ENCODE data around the gene SPRN. TPM values are rescaled to one million over a fixed set of nuclear protein-coding genes. Genes with fewer than 3 reads are reported as not detected.
"Not testable (repeated sequence)": the region's sequence is repeated elsewhere in the genome, so short reads cannot be mapped to it uniquely, and the experiment has no call there.

Gene SPRN
- total RNA-seq, 1 donor from 2014 or later, result not detected

DNA sequence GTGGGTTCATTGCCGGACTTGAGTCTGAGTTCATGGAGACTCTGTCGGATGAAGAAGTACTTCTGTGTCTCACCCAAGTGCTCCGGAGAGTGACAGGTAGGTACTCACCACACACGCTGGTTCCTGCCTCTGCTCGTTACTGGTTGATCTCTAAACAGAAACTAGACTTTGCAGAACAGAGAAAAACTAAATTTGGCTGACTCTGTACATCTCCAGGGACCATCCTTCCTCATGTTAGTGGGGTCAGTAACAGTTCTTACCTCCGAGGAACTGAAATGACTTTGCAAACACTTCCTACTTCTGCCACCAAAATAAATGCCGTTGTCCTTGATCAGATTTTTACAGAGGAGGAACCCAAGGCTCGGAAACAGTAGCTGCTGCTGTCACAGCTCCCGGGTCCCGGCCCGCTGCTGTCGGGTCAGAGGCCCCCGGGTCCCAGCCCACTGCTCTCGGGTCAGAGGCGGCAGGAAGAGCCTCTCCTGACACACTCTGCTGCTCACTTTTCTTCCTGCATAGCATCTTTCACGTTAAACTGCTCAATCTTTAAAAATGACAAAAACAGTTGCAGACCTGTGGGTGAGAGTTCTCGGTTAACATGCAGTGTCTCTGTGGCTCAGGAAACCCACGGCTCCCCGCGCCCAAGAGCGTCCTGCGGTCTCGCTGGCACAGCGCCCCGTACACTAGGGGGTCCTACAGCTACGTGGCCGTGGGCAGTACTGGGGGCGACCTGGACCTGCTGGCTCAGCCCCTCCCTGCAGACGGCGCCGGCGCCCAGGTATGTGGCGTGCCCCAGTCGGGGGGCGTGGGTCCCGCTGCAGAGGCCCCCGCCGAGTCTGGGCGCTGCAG, 35.2 kb downstream of the SPRN start:
- DNase-seq (ENCODE audit: low read depth, low spot score), result no peak

DNA sequence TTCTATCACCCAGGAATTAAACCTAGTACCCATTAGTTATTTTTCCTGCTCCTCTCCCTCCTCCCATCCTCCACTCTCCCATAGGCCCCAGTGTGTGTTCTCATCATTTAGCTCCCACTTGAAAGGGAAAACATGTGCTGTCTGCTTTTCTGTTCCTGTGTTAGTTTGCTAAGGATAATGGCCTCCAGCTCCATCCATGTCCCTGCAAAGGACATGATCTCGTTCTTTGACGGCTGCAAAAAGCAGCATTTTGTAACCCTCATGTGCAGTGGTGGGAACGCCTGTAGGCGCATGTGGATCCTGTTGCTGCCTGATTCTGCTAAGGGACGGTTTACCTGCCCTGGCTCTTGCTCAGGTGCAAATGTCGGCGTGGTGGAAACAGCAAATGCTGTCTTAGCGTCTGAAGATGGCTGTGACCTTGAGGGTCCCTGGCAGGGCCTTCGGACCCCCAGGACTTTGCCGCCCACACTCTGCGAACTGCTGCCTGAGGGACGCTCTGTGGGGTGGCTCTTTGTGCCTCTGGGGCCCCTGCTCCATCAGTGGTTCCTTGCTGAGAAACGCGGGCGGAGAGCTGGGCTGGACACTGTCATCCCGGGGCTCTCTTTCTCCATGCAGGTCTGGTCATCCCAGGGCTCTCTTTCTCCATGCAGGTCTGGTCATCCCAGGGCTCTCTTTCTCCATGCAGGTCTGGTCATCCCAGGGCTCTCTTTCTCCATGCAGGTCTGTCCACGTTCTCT, 36.0 kb downstream of the SPRN start:
- DNase-seq (ENCODE audit: low read depth, low spot score), result no peak

- DNase-seq (ENCODE audit: low read depth, low spot score), result not testable (repeated sequence)
Measured at GRCh38 chr10:133386951-133387350, 37.5 kb downstream of the SPRN start.

DNA sequence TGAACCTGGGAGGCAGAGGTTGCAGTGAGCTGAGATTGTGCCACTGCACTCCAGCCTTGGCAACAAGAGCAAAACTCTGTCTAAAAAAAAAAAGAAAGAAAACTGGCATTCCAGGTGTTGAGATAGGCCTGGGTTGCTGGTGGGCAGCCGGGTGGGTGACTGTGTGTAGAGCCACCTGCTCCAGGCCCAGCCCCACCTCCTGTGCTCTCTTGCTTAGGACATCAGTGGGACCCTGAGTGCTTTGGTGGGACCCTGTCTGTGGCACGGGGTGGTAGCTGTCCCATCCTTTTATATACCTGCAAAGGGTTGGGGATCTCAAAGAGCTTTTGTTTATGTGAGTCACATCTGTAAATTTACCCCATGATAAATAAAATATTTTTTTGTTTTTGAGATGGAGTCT, 39.2 kb downstream of the SPRN start:
- no peak for DNase-seq (ENCODE audit: low read depth, low spot score)

GRCh38 chr10:133384071-133384470, 40.4 kb downstream of the SPRN start:
- no peak for DNase-seq (ENCODE audit: low read depth, low spot score)

- DNase-seq (ENCODE audit: low read depth, low spot score), result no peak
Measured at GRCh38 chr10:133383551-133383950, 40.9 kb downstream of the SPRN start.

DNA sequence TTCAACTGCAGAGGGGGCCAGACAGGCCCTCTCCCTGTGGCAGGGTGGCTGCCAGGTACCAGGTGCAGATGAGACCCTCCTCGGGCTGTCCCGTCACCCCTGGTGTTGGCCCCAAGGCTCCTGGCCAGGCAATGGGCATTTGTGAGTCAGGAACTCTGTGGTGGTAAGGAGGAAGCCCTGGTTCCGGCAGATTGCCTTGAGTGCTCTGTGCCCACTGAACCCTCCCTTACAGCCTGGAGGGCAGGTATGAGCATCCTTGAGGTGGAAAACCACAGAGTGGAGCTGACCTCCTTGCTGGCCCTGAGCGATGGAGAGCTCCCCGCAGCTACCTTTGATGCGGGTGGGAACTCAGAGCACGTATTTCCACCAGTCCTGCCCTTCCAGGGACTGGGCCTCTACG, 43.4 kb downstream of the SPRN start:
- no peak for DNase-seq (ENCODE audit: low read depth, low spot score)

GRCh38 chr10:133379801-133380666, 44.4 kb downstream of the SPRN start:
- DNase-seq (ENCODE audit: low read depth, low spot score), result no peak

DNA sequence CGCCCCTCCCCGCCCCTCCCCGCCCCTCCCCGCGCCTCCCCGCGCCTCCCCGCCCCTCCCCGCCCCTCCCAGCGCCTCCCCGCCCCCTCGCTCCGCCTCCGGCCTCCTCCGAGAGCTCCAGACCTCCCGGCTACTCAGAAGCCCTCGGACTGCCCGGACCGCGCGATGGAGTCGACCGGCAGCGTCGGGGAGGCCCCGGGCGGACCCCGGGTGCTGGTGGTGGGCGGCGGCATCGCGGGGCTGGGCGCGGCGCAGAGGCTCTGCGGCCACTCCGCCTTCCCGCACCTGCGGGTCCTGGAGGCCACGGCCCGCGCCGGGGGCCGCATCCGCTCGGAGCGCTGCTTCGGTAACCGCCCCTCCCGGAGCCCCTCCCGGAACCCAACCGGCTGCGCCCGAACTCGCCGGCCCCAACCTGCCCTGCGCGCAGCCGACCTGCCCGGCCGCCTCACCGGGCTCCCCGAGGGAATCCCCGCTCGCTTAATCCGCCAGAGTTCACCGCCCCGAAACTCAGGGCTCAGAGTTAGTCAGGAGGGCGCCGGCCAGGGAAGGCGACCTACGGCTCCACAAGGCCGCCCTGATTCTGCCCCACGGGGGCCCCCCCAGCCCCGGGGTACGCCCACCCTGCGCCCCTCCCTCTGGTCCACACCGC, 45.1 kb downstream of the SPRN start, which contains the start of gene PAOX:
TSS of gene PAOX (plus strand) at position 111 of the 649 bp plus-strand sequence. CDS start at position 166, 55 bp downstream.
- no peak for DNase-seq (ENCODE audit: low read depth, low spot score)

DNA sequence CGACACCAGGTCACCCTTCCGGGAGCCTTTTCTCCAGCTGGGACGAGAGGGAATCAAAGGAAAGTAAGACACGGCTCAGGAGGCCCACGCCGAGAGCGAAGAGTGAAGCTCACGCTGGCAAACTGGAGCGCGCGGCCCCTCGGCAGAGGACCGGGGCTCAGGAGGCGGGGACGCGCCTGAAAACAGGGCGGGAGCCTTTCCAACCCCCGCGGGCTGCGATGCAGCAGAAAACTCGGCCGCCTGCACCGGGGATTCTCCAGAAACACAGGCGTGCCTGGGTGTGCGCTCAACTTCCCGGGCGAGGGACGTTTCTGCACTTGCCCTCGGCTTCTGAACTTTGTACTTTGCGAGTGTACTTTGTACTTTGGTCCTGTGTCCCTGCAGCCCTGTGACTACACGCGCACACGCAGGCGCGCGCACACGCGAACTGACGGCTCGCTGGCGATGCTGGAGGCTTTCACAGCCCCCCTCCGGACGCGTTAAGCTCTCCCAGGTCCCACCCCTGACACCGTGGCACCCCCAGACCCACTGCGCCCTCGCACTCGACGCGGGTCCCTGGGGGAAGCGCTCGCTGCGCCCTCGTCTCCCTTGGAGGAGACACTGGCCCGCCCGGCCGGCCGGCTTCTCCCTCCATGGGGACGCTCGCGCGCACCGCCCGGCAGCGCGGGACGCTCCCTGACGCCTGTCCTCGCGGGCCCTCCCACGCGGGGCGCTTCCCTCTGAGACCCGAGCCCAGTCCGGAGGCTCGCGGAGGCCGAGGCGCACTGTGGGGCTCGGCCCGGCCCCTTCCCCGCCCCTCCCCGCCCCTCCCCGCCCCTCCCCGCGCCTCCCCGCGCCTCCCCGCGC, 46.0 kb downstream of the SPRN start:
- no peak for DNase-seq (ENCODE audit: low read depth, low spot score)

DNA sequence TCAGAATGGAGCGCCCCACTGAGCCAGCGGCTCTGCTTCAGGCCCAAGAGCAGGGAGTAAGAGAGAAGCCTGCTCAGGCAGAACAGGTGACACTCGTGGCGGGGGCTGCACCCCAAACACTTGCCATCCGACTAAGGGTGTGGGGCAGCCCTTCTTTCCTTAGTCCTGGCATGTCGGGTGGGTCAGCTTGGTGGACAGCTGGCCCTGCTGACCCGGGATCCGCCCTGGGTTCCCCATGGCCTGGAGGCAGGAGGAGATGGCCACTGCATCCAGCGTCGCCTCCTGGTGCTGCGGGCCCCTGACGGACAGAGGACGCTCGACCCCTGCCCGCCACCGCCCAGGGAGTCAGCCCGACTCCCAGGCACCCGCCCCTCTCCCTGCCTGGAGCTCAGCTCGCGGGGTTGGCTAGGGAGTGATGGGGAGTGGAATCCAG, 46.6 kb downstream of the SPRN start:
- DNase-seq (ENCODE audit: low read depth, low spot score), result no peak

DNA sequence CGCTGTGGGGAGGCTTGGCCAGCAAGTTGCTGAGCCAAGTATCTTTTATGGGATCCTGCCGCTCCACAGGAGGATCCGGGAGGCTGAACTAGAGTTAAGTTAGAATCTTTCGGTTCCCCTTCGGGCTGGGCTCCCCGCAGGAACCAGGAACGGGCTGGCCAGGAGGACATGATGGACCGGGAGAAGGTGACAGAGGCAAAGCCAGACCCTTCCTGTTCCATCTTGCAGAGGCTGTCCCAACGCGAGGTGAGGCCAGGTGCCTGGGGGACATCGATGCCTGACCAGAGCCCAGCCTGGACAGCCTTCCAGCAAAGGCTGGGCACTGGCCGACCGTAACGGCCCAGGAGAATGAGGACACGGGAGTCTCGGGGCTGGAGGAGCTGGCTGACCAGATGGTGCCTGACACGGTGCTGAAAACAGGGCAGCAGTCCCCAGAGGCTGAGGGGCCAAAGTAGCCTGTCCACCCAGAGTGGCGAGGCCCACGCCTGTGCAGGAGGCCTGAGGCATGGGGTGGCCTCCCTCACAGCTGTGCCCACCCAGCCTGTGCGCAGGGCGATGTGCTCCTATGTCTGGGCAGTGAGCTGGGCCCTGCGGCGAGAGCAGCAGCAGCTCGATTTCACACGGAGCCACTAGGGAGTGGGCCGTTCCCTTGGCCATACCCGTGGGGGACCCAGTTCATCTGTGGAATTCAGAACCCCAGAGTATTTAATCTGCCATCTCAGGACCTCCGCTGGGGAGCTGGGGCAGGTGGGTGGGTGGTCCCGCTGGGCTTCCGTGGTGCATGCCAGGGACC, 47.2 kb downstream of the SPRN start:
- no peak for DNase-seq (ENCODE audit: low read depth, low spot score)

DNA sequence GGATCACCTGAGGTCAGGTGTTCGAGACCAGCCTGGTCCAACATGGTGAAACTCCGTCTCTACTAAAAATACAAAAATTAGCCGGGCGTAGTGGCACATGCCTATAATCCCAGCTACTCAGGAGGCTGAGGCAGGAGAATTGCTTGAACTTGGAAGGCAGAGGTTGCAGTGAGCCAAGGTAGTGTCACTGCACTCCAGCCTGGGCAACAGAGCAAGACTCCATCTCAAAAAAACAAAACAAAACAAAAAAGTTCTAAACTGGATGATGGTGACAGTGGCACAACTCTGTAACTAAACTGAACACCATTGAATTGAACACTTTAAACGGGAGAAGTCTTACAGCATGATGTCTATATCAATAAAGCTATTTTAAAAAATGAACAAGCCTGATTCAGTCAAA, 48.2 kb downstream of the SPRN start:
- DNase-seq (ENCODE audit: low read depth, low spot score), result not testable (repeated sequence)

GRCh38 chr10:133375357-133376115, 48.9 kb downstream of the SPRN start:
- no peak for DNase-seq (ENCODE audit: low read depth, low spot score)

DNA sequence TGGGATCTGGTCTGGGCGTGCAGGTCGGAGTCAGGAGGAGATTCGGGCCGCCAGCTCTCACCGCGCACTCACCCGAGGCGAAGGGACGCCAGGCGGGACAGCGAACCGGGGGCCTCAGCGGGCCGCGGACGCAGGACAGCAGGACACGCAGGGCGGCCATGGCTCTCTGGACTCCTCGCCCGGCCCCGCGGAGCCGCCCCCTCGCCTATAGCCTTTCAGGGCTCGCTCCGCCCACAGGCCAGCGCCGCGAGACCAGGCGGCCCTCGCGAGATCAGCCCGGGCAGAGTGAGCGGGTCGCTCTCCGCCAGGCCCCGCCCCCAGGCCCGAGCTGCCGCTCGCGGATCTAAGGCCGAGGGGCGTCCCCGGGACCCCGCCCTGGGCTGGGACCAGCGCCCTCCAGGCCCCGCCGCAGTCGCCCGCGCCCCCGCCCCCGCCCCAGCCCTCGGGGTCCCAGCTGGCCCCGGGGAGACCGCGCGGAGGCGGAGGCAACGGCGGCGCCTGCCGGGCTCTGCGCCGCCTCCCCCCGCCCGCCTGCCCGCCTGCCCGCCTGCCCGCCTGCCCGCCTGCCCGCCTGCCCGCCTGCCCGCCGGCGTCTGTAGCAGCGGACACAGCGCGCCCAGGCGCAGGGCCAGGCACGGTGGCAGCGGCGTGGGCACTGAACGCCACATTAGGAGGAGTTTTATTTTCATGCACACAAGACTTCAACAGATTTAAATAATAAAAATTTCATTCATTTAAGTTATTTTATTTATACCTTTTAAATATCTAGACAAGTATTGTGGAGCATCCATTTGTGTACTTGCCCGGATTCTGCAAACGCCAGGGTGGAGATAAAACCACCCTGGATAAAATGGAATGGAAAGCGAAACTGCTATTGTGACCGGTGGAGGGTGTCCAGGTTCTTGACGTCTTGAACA, 51.0 kb downstream of the SPRN start, which contains the start of gene ECHS1:
TSS of gene ECHS1 (minus strand) at position 181 of the 917 bp plus-strand sequence. CDS start at position 160, 21 bp downstream.
- peak; percentile 68 for DNase-seq (ENCODE audit: low read depth, low spot score)

GRCh38 chr10:133372507-133372906, 51.9 kb downstream of the SPRN start:
- no peak for DNase-seq (ENCODE audit: low read depth, low spot score)
